Amygdala (tissue), 56 donors: Measurements from ENCODE around the gene PDIA5.

Experiments used
- DNase-seq, 56 donors: peaks; one replicate each; lab custom pipeline; 2025; lab: John Stamatoyannopoulos, UW

Gene PDIA5

GRCh38 chr3:123157598-123158287 lies 90.9 kb downstream of the PDIA5 start:
- no peak for DNase-seq

DNA sequence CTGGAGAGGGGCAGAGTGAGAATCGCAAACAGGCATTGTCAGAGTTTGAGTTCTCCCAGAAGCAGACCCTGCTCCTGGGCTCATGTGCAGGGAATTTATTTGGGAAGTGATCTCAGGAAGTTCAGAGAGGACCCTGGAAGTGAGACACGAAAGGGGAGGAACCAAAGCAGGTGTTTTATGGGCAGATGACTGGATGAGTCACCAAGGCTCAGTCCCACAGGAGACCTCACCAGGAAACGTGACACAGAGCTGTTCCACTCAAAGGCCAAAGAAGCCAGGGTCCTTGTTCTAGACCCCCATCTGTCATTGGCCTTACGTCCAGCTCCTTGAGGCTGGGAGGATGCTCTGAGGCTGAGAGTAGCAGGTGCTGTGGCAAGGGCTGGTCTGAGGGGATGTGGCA lies 91.5 kb downstream of the PDIA5 start:
- DNase-seq = no peak

GRCh38 chr3:123158899-123159390 lies 92.1 kb downstream of the PDIA5 start:
- no peak for DNase-seq

- DNase-seq = no peak
Measured at GRCh38 chr3:123159926-123160635, 93.3 kb downstream of the PDIA5 start.

DNA sequence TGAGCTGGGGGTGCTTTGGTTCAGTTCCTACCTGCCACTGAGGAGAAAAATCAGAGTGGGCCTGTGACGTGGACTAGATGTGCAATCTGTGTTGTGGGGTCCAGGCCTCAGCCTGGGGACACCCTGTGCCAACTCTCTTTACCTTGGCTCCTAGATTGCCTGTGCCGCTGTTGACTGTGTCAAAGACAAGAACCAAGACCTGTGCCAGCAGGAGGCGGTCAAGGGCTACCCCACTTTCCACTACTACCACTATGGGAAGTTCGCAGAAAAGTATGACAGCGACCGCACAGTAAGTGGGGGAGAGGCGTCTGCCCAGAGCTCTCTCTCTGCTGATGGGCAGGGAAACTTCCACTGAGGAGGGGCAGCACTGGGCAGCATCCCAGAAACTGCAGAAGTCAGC lies 94.3 kb downstream of the PDIA5 start:
- no peak for DNase-seq

DNA sequence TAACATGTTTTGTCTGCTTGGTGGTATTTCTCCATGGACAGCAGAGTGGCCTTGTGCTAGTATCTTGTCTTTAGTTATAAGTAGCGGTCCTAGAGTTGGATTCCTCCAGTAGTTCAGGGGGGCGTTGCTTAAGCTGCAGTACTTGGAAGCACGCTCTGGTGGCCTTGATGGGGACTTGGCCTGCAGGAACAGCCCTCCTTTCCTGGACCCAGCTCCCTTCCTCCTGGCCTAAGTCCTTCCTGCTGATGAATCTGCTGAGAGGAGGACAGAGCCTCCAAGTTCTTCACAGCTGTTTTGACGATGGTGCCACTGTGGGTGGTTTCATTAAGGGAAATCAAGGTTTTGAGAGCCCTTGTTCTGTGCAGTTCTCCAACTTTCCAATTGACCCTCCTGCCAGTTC lies 96.3 kb downstream of the PDIA5 start:
- DNase-seq = no peak

DNA sequence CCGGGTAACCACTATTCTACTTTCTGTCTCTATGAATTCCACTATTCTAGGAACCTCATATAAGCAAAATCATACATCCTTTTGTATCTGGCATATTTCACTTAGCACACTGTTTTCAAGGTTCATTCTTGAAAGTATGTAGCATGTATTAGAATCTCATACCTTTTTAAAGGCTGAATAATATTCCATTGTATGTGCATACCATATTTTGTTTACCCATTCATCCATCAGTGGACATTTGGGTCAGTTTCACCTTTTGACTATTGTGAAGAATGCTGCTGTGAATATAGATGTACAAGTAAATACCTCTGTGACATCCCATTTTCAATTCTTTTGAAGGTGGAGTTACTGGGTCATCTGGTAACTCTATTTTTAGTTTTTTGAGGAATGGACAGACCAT lies 98.3 kb downstream of the PDIA5 start:
- no peak for DNase-seq

DNA sequence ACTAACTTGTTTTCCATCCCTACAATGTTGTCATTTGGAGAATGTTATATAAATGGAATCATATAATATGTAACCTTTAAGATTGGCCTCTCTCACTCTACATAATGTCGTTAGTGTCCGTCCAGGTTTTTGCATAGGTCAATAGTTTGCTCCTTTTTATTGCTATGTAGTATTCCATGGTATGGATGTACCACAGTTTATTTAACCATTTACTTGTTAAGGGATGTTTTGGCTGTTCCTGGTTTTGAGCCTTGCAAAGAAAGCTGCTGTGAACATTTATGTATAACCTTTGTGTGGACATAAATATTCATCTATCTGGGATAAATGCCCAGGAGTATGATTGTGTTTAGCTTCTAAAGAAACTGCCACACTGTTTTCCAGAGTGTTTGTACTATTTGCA lies 100.9 kb downstream of the PDIA5 start:
- no peak for DNase-seq

GRCh38 chr3:123168122-123168521 lies 101.3 kb downstream of the PDIA5 start:
- DNase-seq = no peak

DNA sequence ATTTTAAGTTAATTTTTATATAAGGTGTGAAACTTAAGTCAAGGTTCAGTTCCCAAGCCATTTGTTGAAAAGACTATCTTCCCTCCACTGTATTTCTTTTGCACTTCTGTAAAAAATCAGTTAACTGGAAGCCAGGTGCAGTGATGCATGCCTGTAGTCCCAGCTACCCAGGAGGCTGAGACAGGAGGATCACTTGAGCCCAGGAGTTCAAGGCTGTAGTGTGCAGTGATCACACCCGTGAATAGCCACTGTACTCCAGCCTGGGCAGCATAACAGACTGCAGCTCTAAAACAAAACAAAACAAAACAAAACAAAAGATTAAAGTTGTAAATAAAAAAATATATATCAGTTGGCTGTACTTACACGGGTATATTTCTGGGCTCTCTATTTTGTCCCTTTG lies 101.8 kb downstream of the PDIA5 start:
- no peak for DNase-seq

DNA sequence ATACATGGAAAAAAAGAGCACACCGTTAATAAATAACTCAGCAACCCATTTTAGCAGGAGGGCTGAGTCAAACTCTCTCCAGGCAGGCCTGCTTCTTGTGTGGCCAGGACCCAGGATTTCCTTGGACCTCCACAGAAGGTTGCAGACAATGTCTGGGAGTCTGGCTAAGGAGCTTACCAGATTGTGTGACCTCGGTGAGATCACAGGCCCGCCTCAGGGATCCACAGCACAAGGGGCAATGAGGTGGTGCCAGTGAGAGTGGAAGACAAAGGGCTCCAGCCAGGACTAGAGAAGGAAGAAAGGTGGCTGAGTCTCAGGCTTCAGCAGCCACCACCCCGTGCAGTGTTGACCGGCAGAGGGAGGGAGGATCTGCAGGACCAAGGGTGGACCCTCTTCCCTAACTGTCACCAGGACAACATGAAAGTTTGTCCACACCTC lies 102.7 kb downstream of the PDIA5 start:
- no peak for DNase-seq

DNA sequence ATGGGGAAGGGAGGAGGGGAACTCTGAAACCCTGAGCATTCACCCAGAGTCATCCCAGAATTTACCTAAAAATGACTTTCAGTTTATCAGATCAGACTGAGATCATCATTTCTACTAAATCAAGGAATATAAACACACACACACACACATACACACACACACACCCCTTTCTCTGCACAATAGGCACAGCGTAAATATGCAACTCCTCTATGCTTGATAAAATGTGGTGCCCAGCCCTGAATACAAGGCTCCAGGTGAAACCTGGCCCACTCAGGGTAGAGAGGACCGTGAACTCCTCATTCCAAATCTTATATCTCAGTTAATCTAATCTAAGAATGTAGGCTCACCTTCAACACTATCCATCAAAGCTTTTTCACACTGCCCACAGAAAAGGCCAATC lies 103.1 kb downstream of the PDIA5 start:
- DNase-seq = no peak

DNA sequence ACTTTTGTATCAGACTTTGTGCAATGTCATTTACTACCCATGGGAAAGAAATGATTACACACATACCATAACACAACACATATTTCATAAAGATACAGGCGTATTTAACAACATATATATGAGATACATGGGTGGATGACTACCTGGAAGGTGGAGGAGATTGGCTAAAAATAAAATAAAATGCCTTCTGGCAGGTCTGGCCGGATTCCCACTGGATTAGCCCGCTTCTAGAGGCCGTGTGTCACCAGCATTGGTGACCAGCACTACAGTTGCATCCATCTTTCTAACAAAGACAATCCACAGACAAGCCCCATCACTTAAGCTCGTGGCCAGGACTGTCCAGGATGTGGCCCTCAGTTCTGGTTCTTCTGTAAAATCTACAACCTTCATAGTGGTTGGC lies 114.0 kb downstream of the PDIA5 start:
- DNase-seq = no peak

GRCh38 chr3:123186695-123187094 lies 119.9 kb downstream of the PDIA5 start:
- no peak for DNase-seq

DNA sequence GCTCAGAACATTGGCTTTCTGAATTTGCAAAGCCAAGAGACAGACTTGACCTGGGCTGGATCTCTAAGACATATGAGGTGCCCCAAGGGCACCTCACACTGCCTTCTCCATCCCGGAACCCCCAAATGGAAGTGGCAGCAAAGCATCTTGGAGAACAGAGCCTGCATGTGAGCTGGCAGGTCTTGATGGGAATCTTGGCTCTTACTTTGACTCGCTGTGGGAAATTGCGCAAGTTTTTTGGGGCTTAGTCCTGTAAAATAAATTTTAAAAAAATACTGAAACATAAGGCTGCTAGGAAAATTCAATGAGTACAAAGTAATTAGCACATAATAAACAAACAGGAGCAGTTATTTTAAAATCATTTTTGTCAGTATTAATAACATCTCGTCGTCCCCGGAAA lies 121.2 kb downstream of the PDIA5 start:
- no peak for DNase-seq

DNA sequence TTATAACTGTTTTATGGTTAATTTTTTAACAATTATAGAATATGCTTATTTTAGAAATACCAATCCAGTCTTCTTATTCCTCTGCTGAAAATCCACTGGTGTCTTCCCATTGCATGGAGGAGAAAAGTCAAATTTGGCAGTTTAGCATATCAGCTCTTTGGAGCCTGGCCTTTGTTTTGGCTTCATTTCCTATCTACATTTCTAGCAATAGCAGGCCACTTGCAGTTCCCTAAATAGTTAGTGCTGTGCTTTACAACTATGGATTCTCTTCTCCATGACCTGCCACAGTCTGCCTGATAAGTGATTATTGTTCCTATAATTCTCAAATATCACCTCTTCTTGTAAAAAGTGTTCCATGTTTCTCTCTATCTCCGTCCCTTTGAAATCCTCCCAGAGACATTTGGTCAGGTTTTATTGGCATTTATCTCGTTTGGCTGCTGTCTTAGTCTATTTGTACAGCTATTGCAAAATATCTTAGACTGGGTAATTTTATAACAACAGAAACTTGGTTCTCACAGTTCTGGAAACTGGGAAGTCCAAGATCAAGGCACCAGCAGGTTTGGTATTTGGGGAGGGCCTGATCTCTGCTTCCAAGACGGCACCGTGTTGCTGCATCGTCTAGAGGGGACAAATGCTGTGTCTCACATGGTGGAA lies 126.8 kb downstream of the PDIA5 start:
- no peak for DNase-seq

DNA sequence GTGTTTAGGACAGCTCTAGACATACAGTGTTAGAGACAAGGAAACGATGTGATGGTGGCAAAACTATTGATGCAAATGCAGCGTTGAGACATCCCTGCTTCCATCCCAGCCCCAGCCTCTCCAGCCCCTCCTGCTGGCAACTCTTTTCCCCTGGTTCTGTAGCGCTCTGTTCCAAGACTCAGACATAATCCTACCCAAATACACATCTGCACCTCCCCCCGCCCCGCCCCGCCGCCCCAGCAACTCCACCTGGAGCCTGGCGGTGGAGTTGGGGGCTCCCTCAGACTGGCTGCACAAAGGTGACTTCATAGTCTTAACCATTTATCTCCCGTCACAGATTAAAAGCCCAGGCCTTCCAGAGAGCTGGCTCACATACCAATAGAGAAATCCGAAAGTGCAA lies 127.7 kb downstream of the PDIA5 start:
- peak in 4 of 56 donors; percentile 0 to 6 (median 2) for DNase-seq

GRCh38 chr3:123198372-123198771 lies 131.5 kb downstream of the PDIA5 start:
- DNase-seq = no peak

- no peak for DNase-seq
Measured at GRCh38 chr3:123201223-123201556, 134.4 kb downstream of the PDIA5 start.

DNA sequence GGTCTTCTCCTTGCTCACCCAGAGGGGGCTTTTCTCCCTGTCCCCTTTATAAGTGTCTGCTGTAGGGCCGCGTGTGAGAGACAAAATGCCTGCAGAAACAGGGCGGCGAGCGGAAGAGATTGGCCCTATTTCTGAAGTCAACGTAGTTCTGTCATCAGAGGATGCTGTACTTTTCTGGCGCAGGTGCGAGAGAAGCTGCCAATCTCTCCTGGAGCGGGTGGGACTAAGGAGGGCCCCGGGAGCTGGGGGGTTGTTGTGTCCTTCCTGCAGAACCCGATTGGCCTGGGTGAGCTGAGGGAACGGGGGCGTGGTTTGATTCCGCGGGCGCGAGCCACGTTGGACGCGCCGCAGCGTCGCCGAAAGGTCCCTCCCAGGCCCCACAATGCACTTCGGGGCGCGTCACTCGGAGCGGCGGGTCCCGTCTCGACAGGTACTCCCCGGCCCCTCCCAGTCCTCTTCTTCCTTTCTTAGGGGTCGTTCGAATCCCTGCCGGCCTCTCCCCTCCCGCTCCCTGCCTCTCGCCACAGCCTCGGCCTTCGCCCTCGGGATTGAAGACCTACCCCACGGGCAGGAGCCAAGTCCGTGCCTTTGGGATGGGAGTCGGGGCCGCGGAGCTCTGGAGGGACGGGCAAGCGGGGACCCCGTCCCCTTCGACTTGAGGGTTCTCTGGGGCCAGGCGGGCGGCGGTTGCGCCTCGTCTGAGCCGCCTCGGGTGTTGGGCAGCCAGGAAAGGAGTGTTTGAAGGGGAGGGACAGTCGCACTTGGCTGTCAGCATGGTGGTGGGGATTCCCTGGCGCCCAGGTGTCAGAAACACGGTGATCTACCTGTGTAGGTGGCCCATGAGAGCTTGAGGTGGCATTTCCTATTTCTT lies 135.0 kb downstream of the PDIA5 start, which contains the start of gene SEC22A:
Gene SEC22A, plus strand, starts transcription at position 387 of the 871 bp plus-strand sequence. CDS start 7,275 bp downstream, outside the sequence.
- peak; percentile 33 to 95 (median 84) for DNase-seq

DNA sequence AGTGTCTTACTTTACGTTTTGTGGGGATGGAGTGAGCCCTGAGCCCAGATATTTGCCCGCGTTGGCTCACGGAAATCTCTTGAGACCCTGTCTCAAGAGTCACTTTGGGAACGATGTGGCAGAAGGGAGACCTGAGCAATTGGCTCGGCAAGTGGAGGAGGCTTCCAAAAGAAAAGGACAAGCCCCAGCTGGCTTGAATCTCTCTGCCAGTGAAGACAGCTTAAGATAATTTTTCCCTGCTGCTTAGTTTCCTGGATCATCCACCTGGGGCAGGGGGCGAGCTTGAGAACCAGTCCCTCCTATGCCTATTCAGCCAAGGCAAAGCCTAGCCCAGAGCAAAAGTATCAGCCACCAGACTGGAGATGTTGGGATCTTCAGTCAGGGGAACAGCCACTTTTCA lies 135.6 kb downstream of the PDIA5 start:
- no peak for DNase-seq
